AG09319 (cell line): Measurements from ENCODE around the gene RPS10.

ENCODE experiments used
- DNase-seq: peaks from one replicate; pipeline ENCODE4 v3.0.0-alpha.2; 2010; ENCODE audit warnings: low read depth; ENCODE audit errors: extremely low read depth
- TF ChIP-seq, protein P1 (sequence below): IDR thresholded peaks from 2 replicates; pipeline ENCODE4 v1.5.1; 2011; ENCODE audit warnings: low read depth, mild to moderate bottlenecking, inconsistent platforms, low read length, moderate library complexity

Gene RPS10

DNA sequence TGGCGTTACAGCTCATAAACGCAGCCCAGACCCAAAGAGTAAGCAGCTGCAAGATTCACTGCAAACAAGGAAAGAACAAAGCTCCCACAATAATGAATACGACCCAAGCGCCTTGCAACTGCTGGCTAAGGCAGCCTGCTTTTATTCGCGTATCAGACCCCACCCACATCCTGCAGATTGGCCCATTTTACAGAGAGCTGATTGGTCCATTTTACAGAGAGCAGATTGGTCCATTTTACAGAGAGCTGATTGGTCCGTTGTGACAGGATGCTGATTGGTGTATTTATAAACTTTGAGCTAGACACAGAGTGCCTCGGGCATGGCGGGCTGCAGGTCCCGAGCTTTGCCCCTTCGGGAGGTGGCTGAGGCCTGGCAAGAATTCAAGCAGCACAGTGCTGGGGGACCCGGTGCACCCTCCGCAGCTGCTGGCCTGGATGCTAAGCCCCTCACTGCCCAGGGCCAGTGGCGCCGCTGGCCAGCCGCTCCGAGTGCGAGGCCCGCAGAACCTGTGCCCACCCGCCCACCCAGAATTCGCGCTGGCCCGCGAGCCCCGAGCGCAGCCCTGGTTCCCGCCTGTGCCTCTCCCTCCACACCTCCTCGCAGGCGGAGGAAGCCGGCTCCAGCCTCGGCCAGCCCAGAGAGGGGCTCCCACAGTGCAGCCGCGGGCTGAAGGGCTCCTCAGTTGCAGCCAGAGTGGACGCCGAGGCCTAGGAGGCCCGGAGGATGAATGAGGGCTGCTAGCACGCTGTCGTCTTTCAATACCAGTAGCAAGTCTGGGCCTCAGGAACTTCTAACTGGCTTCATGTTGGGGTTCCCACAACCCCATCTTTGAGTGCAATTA lies 11.2 kb upstream of the RPS10 start:
- DNase-seq: no peak
- TF ChIP-seq, protein P1, sequence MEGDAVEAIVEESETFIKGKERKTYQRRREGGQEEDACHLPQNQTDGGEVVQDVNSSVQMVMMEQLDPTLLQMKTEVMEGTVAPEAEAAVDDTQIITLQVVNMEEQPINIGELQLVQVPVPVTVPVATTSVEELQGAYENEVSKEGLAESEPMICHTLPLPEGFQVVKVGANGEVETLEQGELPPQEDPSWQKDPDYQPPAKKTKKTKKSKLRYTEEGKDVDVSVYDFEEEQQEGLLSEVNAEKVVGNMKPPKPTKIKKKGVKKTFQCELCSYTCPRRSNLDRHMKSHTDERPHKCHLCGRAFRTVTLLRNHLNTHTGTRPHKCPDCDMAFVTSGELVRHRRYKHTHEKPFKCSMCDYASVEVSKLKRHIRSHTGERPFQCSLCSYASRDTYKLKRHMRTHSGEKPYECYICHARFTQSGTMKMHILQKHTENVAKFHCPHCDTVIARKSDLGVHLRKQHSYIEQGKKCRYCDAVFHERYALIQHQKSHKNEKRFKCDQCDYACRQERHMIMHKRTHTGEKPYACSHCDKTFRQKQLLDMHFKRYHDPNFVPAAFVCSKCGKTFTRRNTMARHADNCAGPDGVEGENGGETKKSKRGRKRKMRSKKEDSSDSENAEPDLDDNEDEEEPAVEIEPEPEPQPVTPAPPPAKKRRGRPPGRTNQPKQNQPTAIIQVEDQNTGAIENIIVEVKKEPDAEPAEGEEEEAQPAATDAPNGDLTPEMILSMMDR: no peak

DNA sequence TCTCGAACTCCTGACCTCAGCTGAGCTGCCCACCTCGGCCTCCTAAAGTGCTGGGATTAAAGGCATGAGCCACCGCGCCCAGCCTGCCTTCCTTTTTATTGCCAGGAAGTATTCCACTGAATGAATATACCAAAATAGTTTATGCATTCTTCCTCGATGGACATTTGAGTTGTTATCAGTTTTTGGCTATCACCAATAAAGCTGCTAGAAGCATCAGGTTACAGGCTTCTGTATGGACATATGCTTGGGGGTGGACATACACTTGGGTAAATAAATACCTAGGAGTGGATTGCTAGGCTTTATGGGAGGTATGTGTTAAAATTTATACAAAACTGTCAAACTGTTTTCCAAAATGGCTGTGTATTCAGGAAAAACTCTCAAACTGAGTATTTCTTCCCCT lies 10.0 kb upstream of the RPS10 start:
- TF ChIP-seq, protein P1: no peak
- DNase-seq: no peak

DNA sequence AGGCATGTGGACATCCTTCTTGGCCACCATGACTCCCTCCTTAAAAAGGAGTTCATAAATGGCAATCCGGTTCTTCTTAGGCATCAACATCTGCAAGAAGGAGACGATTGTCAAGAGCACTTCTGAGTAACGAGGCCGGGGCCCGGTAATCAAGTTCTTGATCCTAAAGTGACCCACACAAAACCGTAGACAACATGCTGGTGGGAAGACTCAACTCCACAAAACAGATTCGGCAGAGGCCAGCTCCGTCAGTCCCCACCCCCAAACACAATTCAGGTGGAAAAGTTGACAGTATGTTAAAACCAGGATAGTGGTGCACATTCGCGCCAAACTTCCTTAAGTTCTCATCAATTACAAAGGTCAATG lies 754 bp downstream of the RPS10 start:
- TF ChIP-seq, protein P1: no peak
- no peak for DNase-seq

DNA sequence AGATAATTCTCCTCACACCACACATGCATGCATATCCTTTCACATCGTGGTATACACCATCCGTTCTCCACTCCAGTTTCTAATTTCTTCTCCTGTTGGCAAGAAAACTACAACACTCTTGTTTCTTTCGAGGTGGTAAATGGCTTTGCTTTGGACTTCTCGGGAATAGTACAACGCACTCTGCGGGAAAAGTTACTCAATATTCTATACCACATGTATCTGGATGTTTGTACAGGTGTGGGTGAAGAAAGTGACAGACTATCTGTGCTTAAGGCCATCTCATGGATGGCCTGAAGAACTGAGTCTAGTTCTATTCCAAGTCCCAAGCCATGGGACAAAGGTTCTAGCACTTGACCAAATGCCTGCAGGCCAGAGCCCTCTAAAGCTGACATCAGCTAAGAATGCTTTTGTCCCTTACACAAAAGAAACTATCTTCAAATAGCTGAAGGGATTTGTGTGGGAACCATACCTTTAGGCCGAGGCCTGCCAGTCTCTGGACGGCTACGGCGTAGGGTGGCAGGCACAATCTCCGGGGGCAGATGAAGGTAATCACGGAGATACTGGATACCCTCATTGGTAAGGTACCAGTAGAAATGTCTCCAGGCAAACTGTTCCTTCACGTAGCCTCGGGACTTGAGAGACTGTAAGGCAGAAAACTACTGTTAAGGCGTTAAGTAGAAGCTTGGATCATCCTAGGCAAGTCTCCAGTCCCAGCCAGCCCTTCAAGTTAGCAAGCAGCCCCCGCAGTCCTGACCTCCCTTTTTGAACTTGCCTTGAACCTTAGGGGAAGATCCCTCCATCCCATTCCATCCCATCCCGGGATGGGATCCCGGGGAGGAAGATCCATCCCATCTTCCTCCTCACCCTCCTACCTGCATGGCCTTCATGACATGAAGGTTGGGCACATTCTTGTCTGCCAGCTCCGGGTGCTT lies 1.4 kb downstream of the RPS10 start:
- DNase-seq: no peak
- TF ChIP-seq, protein P1: no peak

DNA sequence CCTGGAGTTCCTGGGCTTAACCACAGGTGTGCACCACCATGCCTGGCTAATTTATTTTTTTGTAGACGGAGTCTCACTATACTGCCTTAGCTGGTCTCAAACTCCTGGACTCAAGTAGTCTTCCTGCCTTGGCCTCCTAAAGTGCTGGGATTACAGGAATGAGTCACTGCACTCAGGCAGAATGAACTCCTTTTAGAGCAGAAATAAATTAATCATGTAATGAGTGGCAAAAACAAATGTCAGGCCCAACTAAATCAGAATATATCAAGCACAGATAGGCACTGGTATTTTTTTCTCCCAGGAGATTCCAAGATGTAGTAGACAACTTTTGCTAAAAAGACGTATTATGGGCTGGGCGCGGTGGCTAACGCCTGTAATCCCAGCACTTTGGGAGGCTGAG lies 2.6 kb downstream of the RPS10 start:
- TF ChIP-seq, protein P1: no peak
- no peak for DNase-seq

DNA sequence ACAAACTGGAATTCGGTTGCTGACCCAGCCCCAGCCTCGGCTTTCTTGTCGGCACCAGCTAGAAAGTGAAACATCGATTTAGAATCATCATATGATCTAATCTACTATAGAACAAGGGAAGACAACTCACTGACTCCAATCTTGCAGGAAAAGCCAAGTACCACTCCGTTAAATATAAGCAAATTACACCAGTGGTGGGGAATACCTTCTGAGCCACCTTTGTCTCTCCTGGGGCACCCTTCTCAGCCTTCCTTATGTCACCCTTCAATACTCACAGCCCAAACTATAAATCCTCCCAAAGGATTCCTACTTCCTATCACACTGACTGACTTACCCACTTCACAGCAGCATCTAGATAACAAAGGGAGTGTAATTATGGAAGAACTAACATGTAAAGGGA lies 7.5 kb downstream of the RPS10 start:
- TF ChIP-seq, protein P1: no peak
- DNase-seq: no peak

DNA sequence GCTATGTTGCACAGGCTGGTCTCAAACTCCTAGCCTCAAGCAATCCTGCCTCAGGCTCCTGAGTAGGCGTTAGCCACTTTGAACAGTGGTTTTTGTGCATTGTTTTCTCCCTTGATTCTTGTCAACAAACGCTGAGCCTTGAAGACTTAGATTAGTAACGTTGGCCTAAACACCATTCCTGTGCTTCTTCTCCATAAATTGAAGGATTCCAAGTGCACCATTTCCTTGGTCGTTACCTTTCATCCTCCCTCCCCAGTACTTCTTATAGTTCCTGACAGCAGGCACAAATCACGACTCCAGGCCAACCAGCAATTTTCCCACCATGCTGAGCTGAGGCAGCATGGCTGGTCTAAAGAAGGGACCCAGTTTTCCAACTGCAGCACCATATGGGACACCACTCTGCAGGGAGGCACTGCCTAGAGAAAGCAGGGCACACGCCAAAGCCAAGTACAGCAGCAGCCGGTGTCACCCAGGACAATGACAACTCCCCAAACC lies 8.9 kb downstream of the RPS10 start:
- no peak for DNase-seq
- TF ChIP-seq, protein P1: no peak
